AG10803 (cell line): ENCODE data around the gene ARHGAP26.

ENCODE experiments used
- DNase-seq: peaks from one replicate; pipeline ENCODE4 v3.0.0; 2010; ENCODE audit warnings: low read depth
- H3K4me3 ChIP-seq: 2 replicates; pipeline ENCODE4 v1.5.1; 2011; ENCODE audit warnings: mild to moderate bottlenecking, low read length, control low read depth
- TF ChIP-seq, protein P1 (sequence below): conservative IDR thresholded peaks from 2 replicates; pipeline ENCODE4 v1.5.1; 2011; ENCODE audit warnings: mild to moderate bottlenecking, low read length, control low read depth, inconsistent platforms

The ARHGAP26 gene

DNA sequence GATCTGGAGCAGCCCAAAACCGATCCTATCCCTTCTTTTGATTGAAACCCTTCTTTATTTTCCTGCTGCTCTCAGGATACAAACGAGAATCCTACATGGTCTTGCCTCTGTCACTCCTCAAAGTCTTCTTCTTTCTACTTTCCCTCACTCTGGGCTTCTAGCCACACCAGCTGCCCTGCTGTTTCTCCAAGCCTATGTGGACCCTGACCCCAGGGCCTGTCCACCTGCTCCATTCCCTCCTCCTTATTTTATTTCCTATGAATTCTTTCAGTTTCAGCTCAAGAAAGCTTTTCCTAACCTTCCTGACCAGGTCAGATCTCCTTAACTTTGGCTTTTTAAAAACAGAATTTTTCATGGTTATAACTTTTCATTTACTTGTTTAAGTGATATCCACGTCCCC is 141.0 kb downstream of the ARHGAP26 start:
- TF ChIP-seq, protein P1, sequence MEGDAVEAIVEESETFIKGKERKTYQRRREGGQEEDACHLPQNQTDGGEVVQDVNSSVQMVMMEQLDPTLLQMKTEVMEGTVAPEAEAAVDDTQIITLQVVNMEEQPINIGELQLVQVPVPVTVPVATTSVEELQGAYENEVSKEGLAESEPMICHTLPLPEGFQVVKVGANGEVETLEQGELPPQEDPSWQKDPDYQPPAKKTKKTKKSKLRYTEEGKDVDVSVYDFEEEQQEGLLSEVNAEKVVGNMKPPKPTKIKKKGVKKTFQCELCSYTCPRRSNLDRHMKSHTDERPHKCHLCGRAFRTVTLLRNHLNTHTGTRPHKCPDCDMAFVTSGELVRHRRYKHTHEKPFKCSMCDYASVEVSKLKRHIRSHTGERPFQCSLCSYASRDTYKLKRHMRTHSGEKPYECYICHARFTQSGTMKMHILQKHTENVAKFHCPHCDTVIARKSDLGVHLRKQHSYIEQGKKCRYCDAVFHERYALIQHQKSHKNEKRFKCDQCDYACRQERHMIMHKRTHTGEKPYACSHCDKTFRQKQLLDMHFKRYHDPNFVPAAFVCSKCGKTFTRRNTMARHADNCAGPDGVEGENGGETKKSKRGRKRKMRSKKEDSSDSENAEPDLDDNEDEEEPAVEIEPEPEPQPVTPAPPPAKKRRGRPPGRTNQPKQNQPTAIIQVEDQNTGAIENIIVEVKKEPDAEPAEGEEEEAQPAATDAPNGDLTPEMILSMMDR: no peak
- no peak for DNase-seq
- H3K4me3 ChIP-seq: no peak overlapping the region

DNA sequence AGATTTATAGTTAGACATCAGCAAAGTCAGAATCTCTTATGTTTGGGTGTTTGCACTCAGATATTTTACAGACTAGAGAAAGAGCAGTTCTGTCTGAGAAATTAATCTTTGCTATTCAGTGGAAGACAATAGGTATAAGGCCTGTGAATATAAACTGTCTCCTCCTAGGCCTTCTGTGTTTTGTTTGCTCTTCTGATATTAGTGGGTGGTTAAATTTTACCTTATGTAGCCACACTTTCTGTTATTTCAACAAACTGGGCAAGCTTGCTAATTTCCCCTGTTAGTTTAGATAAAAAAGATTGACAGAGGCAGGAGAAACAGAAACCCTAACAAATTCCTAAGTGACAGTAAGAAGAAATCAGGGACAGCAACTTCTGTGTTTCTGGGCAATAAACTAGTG is 141.6 kb downstream of the ARHGAP26 start:
- no peak overlapping the region for H3K4me3 ChIP-seq
- TF ChIP-seq, protein P1: no peak
- DNase-seq: no peak

DNA sequence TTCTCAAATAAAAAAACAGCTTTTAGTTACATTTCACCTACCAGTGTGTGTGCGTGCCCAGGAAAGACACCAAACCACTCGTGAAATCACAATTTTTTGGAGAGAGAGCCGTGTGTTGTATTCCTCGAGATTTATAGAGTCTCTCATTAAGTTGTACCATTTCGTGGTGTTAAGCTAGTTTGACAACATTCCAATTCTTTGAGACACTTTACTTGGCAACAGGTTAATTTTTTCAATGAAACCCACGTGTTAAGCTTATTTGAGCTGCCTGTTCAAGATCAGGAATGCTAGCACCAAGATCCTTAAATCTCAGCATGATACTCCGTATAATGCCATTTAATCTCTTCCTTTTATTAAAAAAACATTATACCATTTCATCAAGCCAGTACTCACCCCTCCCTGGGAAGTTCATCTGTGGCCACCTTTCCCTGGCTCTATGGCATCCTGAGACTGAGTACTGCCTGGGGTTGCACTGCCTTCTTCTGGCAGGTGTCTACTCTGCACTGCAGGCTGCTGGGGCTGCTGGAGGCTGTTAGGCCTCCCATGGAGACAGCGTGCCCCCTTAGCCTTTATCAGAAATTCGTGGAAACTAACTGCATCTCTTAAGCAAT is 143.7 kb downstream of the ARHGAP26 start:
- H3K4me3 ChIP-seq: no peak overlapping the region
- no peak for DNase-seq
- TF ChIP-seq, protein P1: 0 out of 2 replicates have a peak, but pooled peaks have one; percentile 9

DNA sequence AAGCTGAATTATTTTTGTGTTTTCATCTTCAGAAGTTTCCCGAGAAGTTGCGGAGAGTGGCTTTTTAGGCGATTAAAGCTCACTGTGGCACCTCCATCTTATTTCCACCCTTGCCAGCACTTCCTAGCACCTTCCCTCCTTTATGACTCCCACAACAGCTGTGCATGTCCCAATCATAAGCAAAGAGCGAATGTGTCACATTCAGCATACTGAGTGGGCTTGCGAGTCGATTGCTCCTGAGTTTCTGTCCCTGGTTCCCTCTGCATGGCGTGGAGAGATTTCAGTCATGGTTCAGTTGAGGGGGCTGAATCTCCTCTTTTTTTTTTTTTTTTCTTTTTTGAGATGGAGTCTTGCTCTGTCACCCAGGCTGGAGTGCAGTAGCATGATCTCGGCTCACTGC is 144.9 kb downstream of the ARHGAP26 start:
- TF ChIP-seq, protein P1: no peak
- no peak for DNase-seq
- H3K4me3 ChIP-seq: no peak overlapping the region

DNA sequence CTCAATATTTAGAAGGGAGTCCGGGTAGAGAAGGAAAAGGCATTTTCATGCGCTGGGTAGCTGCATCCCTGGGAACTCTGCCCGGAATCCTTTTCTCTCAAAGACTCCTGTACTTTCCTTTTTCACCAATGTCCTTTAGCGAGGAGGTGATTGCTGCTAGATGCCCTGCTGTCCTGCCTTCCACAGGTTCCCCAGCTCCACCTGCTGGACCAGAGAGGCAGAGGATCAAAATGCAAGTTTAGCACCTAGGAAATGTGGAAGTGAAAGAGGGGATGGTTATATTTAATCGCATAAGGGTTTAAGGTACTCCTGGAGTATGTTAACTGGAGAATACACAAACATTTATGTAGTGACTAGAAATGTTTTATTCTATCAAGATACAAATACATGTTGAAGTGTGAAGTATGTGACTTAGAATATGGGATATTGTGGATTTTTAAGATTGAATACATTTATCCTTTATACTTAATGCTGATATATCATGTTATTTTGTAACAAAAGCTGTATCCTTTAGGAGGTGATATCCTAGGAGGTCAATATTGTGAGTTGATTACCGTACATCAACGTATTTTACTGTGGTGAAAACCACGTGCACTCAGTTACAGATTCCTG is 145.7 kb downstream of the ARHGAP26 start:
- TF ChIP-seq, protein P1: peak; percentile 49
- no peak for DNase-seq
- H3K4me3 ChIP-seq: no peak overlapping the region

DNA sequence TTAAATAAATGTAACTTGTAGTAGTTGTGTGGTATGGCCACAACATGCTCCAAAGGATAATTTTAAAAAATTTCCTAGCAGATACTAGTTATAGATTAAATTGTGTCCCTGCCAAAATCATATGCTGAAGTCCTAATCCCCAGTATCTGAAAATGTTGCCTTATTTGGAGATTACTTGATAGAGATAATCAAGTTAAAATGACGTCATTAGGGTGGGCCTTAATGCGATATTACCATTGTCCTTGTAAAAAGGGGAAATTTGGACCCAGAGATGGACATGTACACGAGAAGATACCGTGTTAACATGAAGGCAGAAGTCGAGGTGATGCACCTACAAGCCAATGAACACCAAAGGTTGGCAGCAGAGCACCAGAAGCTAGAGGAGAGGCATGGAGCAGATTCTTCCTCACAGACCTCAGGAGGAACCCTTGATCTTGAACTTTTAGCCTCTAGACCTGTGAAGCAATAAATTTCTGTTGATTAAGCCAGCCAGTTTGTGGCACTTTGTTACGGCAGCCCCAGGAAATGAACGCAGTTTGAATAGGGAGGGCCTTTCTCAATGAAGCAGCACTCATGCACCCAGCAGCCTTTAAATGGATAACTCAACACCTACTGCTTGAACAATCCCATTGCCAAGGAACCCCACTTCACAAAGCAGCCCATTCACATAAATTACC is 148.9 kb downstream of the ARHGAP26 start:
- TF ChIP-seq, protein P1: no peak
- DNase-seq: no peak
- H3K4me3 ChIP-seq: no peak overlapping the region
